H1 (cell line): ENCODE results near the gene PCDHA1. TPM values are rescaled to one million over a fixed set of nuclear protein-coding genes. Genes with fewer than 3 reads are reported as not detected.

Source experiments
- CHD1 ChIP-seq: IDR thresholded peaks from 2 replicates; pipeline ENCODE4 v1.6.1; 2012; ENCODE audit warnings: low read depth, low read length, improper control_type of control experiment
- MAFK ChIP-seq: IDR thresholded peaks from 2 replicates; pipeline ENCODE4 v1.6.1; 2012; ENCODE audit warnings: low read depth, mild to moderate bottlenecking, improper control_type of control experiment, low read length
- NANOG ChIP-seq: IDR thresholded peaks from 2 replicates; pipeline ENCODE4 v1.6.1; 2011; ENCODE audit warnings: low read length, low read depth, mild to moderate bottlenecking, inconsistent platforms; ENCODE audit not compliant: insufficient read depth, poor library complexity, severe bottlenecking
- RNF2 ChIP-seq: fragments of 200-900, 300-1000 bp; sonication (generic); IDR thresholded peaks from 2 replicates; pipeline ENCODE4 v1.7.1; 2016; ENCODE audit warnings: borderline replicate concordance, low read depth, mild to moderate bottlenecking, antibody characterized with exemption, low read length; ENCODE audit not compliant: poor library complexity, severe bottlenecking; ENCODE audit errors: missing control alignments
- SIRT6 ChIP-seq: IDR thresholded peaks from one replicate; pipeline ENCODE4 v1.7.1; 2012; ENCODE audit warnings: low read length, inconsistent platforms
- SP4 ChIP-seq: IDR thresholded peaks from 2 replicates; pipeline ENCODE4 v1.6.1; 2012; ENCODE audit warnings: low read length, inconsistent platforms
- TAF1 ChIP-seq: IDR thresholded peaks from 2 replicates; pipeline ENCODE4 v1.6.1; 2011; ENCODE audit warnings: mild to moderate bottlenecking, low read depth, low read length
- TEAD4 ChIP-seq: IDR thresholded peaks from 2 replicates; pipeline ENCODE4 v1.6.1; 2012; ENCODE audit warnings: low read depth, low read length, inconsistent platforms, mixed read lengths
- polyA plus RNA-seq, 7 experiments: library from polyadenylated mRNA; depleted of rRNA in 3 of 7; stranded (reverse) in 5 of 7; unstranded in 2 of 7; fragments of >200 nt in 5 of 7; fragments of 200-250 nt in 2 of 7; gene quantifications; 1 replicate in 5 of 7; 2 replicates in 1 of 7; 4 replicates in 1 of 7; pipeline versions ENCODE4 v1.2.1 to v1.2.3, GENCODE V29; 2011 to 2013; ENCODE audit warnings: missing spikeins in 2 of 7, mixed read lengths in 2 of 7
- total RNA-seq: library from RNA; stranded (reverse); fragmentation: NEBNext Ultra II Directional; extraction: Animal tissue kit (Norgen Biotek cat#: 25700); gene quantifications from 2 replicates; pipeline ENCODE4 v1.2.1, GENCODE V29; 2021

Gene PCDHA1
- total and polyA plus RNA-seq, 2 of the 8 experiments (the other 6 are each of a cell fraction or from before 2014, with no cell fraction given), result 0.23 to 0.50 TPM

GRCh38 chr5:140796718-140797095, 10.8 kb downstream of the PCDHA1 start (continued):
- TF ChIP-seq TAF1, result no peak
- no peak for TF ChIP-seq CHD1
- TF ChIP-seq NANOG, result no peak
- no peak for TF ChIP-seq RNF2
- TF ChIP-seq TEAD4, result no peak
- no peak for TF ChIP-seq SP4
- no peak for TF ChIP-seq MAFK
- TF ChIP-seq SIRT6, result no peak
